HepG2 (cell line): ENCODE data around the gene AP3B2. TPM values are rescaled to one million over a fixed set of nuclear protein-coding genes. Genes with fewer than 3 reads are reported as not detected.

Experiments
- BRCA1 ChIP-seq: sonication (generic); formaldehyde crosslinking; IDR thresholded peaks from 2 replicates; pipeline ENCODE4 v1.4.0; 2020; ENCODE audit warnings: missing genetic modification reagents
- IRF9 ChIP-seq: sonication (generic); formaldehyde crosslinking; IDR thresholded peaks from 2 replicates; pipeline ENCODE4 v1.8.0; 2022; ENCODE audit warnings: missing genetic modification reagents, mild to moderate bottlenecking, borderline replicate concordance
- IRX3 ChIP-seq: sonication (generic); formaldehyde crosslinking; IDR thresholded peaks from 2 replicates; pipeline ENCODE4 v1.8.1; 2023; ENCODE audit warnings: mild to moderate bottlenecking, low read depth, missing genetic modification reagents, borderline replicate concordance
- SAFB2 ChIP-seq: sonication (generic); formaldehyde crosslinking; IDR thresholded peaks from 2 replicates; pipeline ENCODE4 v1.5.1; 2020; ENCODE audit warnings: missing genetic modification reagents, low read depth, mild to moderate bottlenecking, borderline replicate concordance
- SALL2 ChIP-seq: sonication (generic); formaldehyde crosslinking; IDR thresholded peaks from 2 replicates; pipeline ENCODE4 v1.8.1; 2023; ENCODE audit warnings: mild to moderate bottlenecking, missing genetic modification reagents, inconsistent platforms
- SMARCE1 ChIP-seq: fragments of 450-650 bp; IDR thresholded peaks from 2 replicates; pipeline ENCODE4 v1.6.1; 2017; ENCODE audit warnings: borderline replicate concordance
- SNAPC4 ChIP-seq: sonication (generic); formaldehyde crosslinking; IDR thresholded peaks from 2 replicates; pipeline ENCODE4 v1.4.0; 2020; ENCODE audit warnings: mild to moderate bottlenecking, missing genetic modification reagents
- SP4 ChIP-seq: sonication (generic); formaldehyde crosslinking; IDR thresholded peaks from 2 replicates; pipeline ENCODE4 v1.8.1; 2023; ENCODE audit warnings: mild to moderate bottlenecking, missing genetic modification reagents
- TCF12 ChIP-seq, 2 experiments: fragments of 450-650 bp in 1 of 2; sonication (generic) in 1 of 2; formaldehyde crosslinking in 1 of 2; IDR thresholded peaks; 2 replicates each; pipeline versions ENCODE4 v1.6.1 to v1.8.0; 2017 to 2022; ENCODE audit warnings: antibody characterized with exemption in 1 of 2, mild to moderate bottlenecking in 1 of 2, missing genetic modification reagents in 1 of 2, moderate library complexity in 1 of 2
- TMF1 ChIP-seq: sonication (generic); formaldehyde crosslinking; IDR thresholded peaks from 2 replicates; pipeline ENCODE4 v1.8.1; 2022; ENCODE audit warnings: low read depth, missing genetic modification reagents
- ZMYM4 ChIP-seq: sonication (generic); formaldehyde crosslinking; IDR thresholded peaks from 2 replicates; pipeline ENCODE4 v1.8.1; 2023; ENCODE audit warnings: mild to moderate bottlenecking, missing genetic modification reagents
- ZNF333 ChIP-seq: sonication (generic); formaldehyde crosslinking; IDR thresholded peaks from 2 replicates; pipeline ENCODE4 v1.4.0; 2020; ENCODE audit warnings: mild to moderate bottlenecking, missing genetic modification reagents, borderline replicate concordance
- ZNF354B ChIP-seq: sonication (generic); formaldehyde crosslinking; IDR thresholded peaks from 2 replicates; pipeline ENCODE4 v1.8.0; 2022; ENCODE audit warnings: mild to moderate bottlenecking, missing genetic modification reagents
- ZNF430 ChIP-seq: sonication (generic); formaldehyde crosslinking; IDR thresholded peaks from 2 replicates; pipeline ENCODE4 v1.9.0; 2021; ENCODE audit warnings: mild to moderate bottlenecking, missing genetic modification reagents
- ZSCAN22 ChIP-seq: sonication (generic); formaldehyde crosslinking; IDR thresholded peaks from 2 replicates; pipeline ENCODE4 v1.4.0; 2020; ENCODE audit warnings: mild to moderate bottlenecking, missing genetic modification reagents
- polyA plus RNA-seq, 8 experiments: library from polyadenylated mRNA; depleted of rRNA in 3 of 8; stranded (reverse) in 7 of 8; unstranded in 1 of 8; fragments of >200 nt; fragmentation: Illumina TruSeq in 4 of 8; extraction: Trizol in 4 of 8; gene quantifications; 2 replicates each; pipeline versions ENCODE4 v1.2.1 to v1.2.3, GENCODE V29; 2011 to 2016; ENCODE audit warnings: low read depth in 4 of 8, missing spikeins in 1 of 8, mixed read lengths in 1 of 8; ENCODE audit not compliant: insufficient read depth in 1 of 8
- total RNA-seq, 5 experiments: library from RNA; depleted of rRNA; stranded (reverse); fragments of >200 nt; fragmentation: Illumina TruSeq; extraction: Trizol; gene quantifications; 2 replicates each; pipeline ENCODE4 v1.2.3, GENCODE V29; 2016; ENCODE audit warnings: low read depth in 1 of 5
- TF ChIP-seq, protein P1 (sequence below): sonication (generic); formaldehyde crosslinking; IDR thresholded peaks from 2 replicates; pipeline ENCODE4 v1.5.1; 2020; ENCODE audit warnings: missing genetic modification reagents, mild to moderate bottlenecking, borderline replicate concordance
- TF ChIP-seq, protein P2 (sequence below): IDR thresholded peaks from 2 replicates; pipeline ENCODE4 v1.6.1; 2016; ENCODE audit warnings: mild to moderate bottlenecking
- TF ChIP-seq, protein P3 (sequence below): fragments of 450-650 bp; IDR thresholded peaks from 2 replicates; pipeline ENCODE4 v1.6.1; 2016

The AP3B2 gene
- total and polyA plus RNA-seq, 2 of the 13 experiments (the other 11 are each of a cell fraction or from before 2014, with no cell fraction given), result not detected

DNA sequence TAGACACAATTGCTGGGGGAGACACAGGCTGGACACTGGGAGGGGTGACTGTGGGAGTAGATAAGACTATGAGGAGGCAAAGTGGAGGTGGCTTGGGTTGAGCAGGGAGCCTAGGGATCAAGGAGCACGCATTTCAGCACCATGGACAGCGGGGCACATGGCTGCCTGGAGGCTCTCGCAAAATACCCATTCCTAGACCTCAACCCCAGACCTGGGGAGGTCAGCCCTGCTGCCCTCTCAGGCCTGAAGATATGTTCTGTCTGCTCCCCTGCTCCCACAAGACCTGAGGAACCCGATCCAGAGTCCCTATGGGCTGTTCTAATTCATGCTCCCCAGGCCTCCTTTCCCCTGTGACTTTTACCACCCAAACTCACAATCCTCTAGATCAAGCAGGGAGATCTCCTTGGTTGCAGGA, 46.5 kb downstream of the AP3B2 start (continued):
- TF ChIP-seq ZNF333 (CRISPR knock-in tag), result no peak
- peak; percentile 53; the same call in 1 of the 2 replicates for TF ChIP-seq SP4
- TF ChIP-seq ZMYM4, result no peak; the same call in 1 of the 2 replicates
- TF ChIP-seq, protein P1, sequence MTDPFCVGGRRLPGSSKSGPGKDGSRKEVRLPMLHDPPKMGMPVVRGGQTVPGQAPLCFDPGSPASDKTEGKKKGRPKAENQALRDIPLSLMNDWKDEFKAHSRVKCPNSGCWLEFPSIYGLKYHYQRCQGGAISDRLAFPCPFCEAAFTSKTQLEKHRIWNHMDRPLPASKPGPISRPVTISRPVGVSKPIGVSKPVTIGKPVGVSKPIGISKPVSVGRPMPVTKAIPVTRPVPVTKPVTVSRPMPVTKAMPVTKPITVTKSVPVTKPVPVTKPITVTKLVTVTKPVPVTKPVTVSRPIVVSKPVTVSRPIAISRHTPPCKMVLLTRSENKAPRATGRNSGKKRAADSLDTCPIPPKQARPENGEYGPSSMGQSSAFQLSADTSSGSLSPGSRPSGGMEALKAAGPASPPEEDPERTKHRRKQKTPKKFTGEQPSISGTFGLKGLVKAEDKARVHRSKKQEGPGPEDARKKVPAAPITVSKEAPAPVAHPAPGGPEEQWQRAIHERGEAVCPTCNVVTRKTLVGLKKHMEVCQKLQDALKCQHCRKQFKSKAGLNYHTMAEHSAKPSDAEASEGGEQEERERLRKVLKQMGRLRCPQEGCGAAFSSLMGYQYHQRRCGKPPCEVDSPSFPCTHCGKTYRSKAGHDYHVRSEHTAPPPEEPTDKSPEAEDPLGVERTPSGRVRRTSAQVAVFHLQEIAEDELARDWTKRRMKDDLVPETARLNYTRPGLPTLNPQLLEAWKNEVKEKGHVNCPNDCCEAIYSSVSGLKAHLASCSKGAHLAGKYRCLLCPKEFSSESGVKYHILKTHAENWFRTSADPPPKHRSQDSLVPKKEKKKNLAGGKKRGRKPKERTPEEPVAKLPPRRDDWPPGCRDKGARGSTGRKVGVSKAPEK (CRISPR knock-in tag), result no peak
- no peak for TF ChIP-seq SAFB2 (CRISPR knock-in tag)
- peak; percentile 79; the same call in 1 of the 2 replicates for TF ChIP-seq TMF1 (CRISPR knock-in tag)
- peak; percentile 55; the same call in 1 of the 2 replicates for TF ChIP-seq ZNF430 (CRISPR knock-in tag)
- TF ChIP-seq IRX3 (CRISPR knock-in tag), result no peak
- TF ChIP-seq BRCA1 (CRISPR knock-in tag), result peak; percentile 75; the same call in 1 of the 2 replicates
- no peak for TF ChIP-seq ZSCAN22
- peak; percentile 82 for TF ChIP-seq SALL2 (CRISPR knock-in tag)
- TF ChIP-seq IRF9 (CRISPR knock-in tag), result peak; percentile 70; the same call in 1 of the 2 replicates
- TF ChIP-seq ZNF354B, result no peak
- TF ChIP-seq, protein P2, sequence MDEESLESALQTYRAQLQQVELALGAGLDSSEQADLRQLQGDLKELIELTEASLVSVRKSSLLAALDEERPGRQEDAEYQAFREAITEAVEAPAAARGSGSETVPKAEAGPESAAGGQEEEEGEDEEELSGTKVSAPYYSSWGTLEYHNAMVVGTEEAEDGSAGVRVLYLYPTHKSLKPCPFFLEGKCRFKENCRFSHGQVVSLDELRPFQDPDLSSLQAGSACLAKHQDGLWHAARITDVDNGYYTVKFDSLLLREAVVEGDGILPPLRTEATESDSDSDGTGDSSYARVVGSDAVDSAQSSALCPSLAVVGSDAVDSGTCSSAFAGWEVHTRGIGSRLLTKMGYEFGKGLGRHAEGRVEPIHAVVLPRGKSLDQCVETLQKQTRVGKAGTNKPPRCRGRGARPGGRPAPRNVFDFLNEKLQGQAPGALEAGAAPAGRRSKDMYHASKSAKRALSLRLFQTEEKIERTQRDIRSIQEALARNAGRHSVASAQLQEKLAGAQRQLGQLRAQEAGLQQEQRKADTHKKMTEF (CRISPR knock-in tag), result no peak; the same call in 1 of the 2 replicates
- no peak for TF ChIP-seq SMARCE1
- TF ChIP-seq TCF12 (IDR thresholded peaks at IDR 0.05), result no peak
- no peak for TF ChIP-seq TCF12 (CRISPR knock-in tag; IDR thresholded peaks at IDR 0.05)
- TF ChIP-seq, protein P3, sequence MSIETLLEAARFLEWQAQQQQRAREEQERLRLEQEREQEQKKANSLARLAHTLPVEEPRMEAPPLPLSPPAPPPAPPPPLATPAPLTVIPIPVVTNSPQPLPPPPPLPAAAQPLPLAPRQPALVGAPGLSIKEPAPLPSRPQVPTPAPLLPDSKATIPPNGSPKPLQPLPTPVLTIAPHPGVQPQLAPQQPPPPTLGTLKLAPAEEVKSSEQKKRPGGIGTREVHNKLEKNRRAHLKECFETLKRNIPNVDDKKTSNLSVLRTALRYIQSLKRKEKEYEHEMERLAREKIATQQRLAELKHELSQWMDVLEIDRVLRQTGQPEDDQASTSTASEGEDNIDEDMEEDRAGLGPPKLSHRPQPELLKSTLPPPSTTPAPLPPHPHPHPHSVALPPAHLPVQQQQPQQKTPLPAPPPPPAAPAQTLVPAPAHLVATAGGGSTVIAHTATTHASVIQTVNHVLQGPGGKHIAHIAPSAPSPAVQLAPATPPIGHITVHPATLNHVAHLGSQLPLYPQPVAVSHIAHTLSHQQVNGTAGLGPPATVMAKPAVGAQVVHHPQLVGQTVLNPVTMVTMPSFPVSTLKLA, result no peak
- TF ChIP-seq SNAPC4 (CRISPR knock-in tag), result no peak
